K562 (cell line): ENCODE results near the gene NRXN2. TPM values are rescaled to one million over a fixed set of nuclear protein-coding genes. Genes with fewer than 3 reads are reported as not detected.

Experiments used
- ATAC-seq: fragments of 200-7000 bp; cut with Tn5 transposase; 3 replicates; pipeline ENCODE4 v1.9.1; 2020; ENCODE audit warnings: moderate library complexity
- BruUV-seq: library from RNA; stranded (reverse); fragments of 400-500 nt; replicated peaks from 2 replicates; lab custom pipeline; 2021; lab: Mats Ljungman, UMichigan
- CTCF ChIA-PET: fragments of 300-600 bp; formaldehyde crosslinking; extraction: SDS; loops from one replicate; lab custom pipeline; 2021; ENCODE audit warnings: low intra/inter-chr PET ratio; lab: Yijun Ruan, JAX
- POLR2A ChIA-PET: fragments of 300-600, 350-650 bp; sonication (Branson Sonifier 250); formaldehyde crosslinking; extraction: SDS; loops from one replicate; lab custom pipeline; 2021; ENCODE audit warnings: antibody characterized with exemption, inconsistent platforms; lab: Yijun Ruan, JAX
- DNase-seq, 4 experiments: peaks; one replicate each; pipeline versions ENCODE4 v3.0.0 to v3.0.0-alpha.2; 2011 to 2018; ENCODE audit warnings: low spot score in 3 of 4, mixed read lengths in 3 of 4; ENCODE audit errors: extremely low read depth in 1 of 4
- FAIRE-seq: peaks from 2 replicates; lab custom pipeline; 2011; peaks lifted over from hg19 to GRCh38; lab: Jason Lieb, UNC
- H2AFZ ChIP-seq: 2 replicates; pipeline ENCODE4 v1.6.0; 2011; ENCODE audit warnings: low read depth, low read length, control low read depth, inconsistent platforms
- H3K27ac ChIP-seq: fragments of 200-600 bp; 3 replicates; pipeline ENCODE4 v1.8.0; 2011; ENCODE audit warnings: low read depth, mild to moderate bottlenecking, control low read depth, inconsistent platforms, low read length, moderate library complexity, mixed read lengths; ENCODE audit errors: extremely low read depth
- H3K27me3 ChIP-seq, 2 experiments: fragments of 300-600 bp in 1 of 2; 2 replicates in 1 of 2; 3 replicates in 1 of 2; pipeline versions ENCODE4 v1.6.0 to v1.8.0; 2011; ENCODE audit warnings: inconsistent platforms in 2 of 2, low read length in 2 of 2, mild to moderate bottlenecking in 1 of 2, mixed read lengths in 1 of 2, moderate library complexity in 1 of 2; ENCODE audit not compliant: control insufficient read depth in 2 of 2, insufficient read depth in 2 of 2
- H3K36me3 ChIP-seq: fragments of 300-600 bp; 3 replicates; pipeline ENCODE4 v1.8.0; 2011; ENCODE audit warnings: mild to moderate bottlenecking, low read length, inconsistent platforms; ENCODE audit not compliant: control insufficient read depth, insufficient read depth
- H3K4me1 ChIP-seq, 2 experiments: fragments of 200-600 bp in 1 of 2; replicated peaks in 1 of 2; 2 replicates in 1 of 2; 3 replicates in 1 of 2; pipeline versions ENCODE4 v1.5.1 to v1.8.0; 2011; ENCODE audit warnings: inconsistent platforms in 2 of 2, low read length in 2 of 2, mild to moderate bottlenecking in 1 of 2, mixed read lengths in 1 of 2, moderate library complexity in 1 of 2; ENCODE audit not compliant: control insufficient read depth in 2 of 2, insufficient read depth in 2 of 2
- H3K4me2 ChIP-seq: 2 replicates; pipeline ENCODE4 v1.6.1; 2011; ENCODE audit warnings: low read length, control low read depth, inconsistent platforms, mixed read lengths; ENCODE audit not compliant: insufficient read depth
- H3K4me3 ChIP-seq: fragments of 200-600 bp; sonication (generic), shearing (Covaris generic); 2 replicates; pipeline ENCODE4 v1.5.1; 2016; ENCODE audit warnings: control low read depth, inconsistent platforms
- H3K79me2 ChIP-seq: fragments of 200-600 bp; 3 replicates; pipeline ENCODE4 v1.8.0; 2011; ENCODE audit warnings: low read length, inconsistent platforms; ENCODE audit not compliant: control insufficient read depth, insufficient read depth
- H3K9ac ChIP-seq, 2 experiments: 2 replicates each; pipeline versions ENCODE4 v1.6.0 to v1.6.1; 2011; ENCODE audit warnings: low read depth in 2 of 2, low read length in 2 of 2, control low read depth in 1 of 2, inconsistent platforms in 1 of 2, mild to moderate bottlenecking in 1 of 2, mixed read lengths in 1 of 2; ENCODE audit not compliant: insufficient read depth in 1 of 2
- H3K9me1 ChIP-seq: one replicate; pipeline ENCODE4 v1.6.0; 2011; ENCODE audit warnings: inconsistent platforms, mild to moderate bottlenecking, low read length, moderate library complexity; ENCODE audit not compliant: control insufficient read depth, insufficient read depth
- H3K9me3 ChIP-seq: replicated peaks from 2 replicates; pipeline ENCODE4 v1.5.1; 2011; ENCODE audit warnings: low read depth, low read length, inconsistent platforms; ENCODE audit not compliant: control insufficient read depth, insufficient read depth
- H4K20me1 ChIP-seq: replicated peaks from 2 replicates; pipeline ENCODE4 v1.6.1; 2011; ENCODE audit warnings: low read length, inconsistent platforms, mixed read lengths; ENCODE audit not compliant: control insufficient read depth, insufficient read depth
- CBFA2T3 ChIP-seq: fragments of 450-650 bp; IDR thresholded peaks from 2 replicates; pipeline ENCODE4 v1.6.1; 2017
- CGGBP1 ChIP-seq: fragments of 250-450 bp; sonication (Bioruptor Pico); IDR thresholded peaks from 2 replicates; pipeline ENCODE4 v1.9.0; 2021; ENCODE audit warnings: mild to moderate bottlenecking
- COPS2 ChIP-seq: fragments of 450-650 bp; conservative IDR thresholded peaks from 2 replicates; pipeline ENCODE4 v1.6.1; 2016; ENCODE audit warnings: mild to moderate bottlenecking, moderate library complexity
- CTCFL ChIP-seq: IDR thresholded peaks from 2 replicates; pipeline ENCODE4 v1.6.1; 2011; ENCODE audit warnings: borderline replicate concordance, low read depth, mild to moderate bottlenecking, moderate library complexity, low read length; ENCODE audit not compliant: insufficient read depth, poor library complexity, severe bottlenecking
- FOXA3 ChIP-seq, 2 experiments: fragments of 450-650 bp in 1 of 2; sonication (generic) in 1 of 2; formaldehyde crosslinking; IDR thresholded peaks in 1 of 2; conservative IDR thresholded peaks in 1 of 2; 2 replicates each; pipeline versions ENCODE4 v1.4.0 to v1.8.0; 2020 to 2022; ENCODE audit warnings: mild to moderate bottlenecking in 2 of 2, missing genetic modification reagents in 1 of 2
- FOXJ3 ChIP-seq: sonication (generic); formaldehyde crosslinking; IDR thresholded peaks from 2 replicates; pipeline ENCODE4 v1.4.0; 2020; ENCODE audit warnings: mild to moderate bottlenecking, missing genetic modification reagents
- FOXK1 ChIP-seq: sonication (generic); formaldehyde crosslinking; IDR thresholded peaks from 2 replicates; pipeline ENCODE4 v1.8.0; 2022; ENCODE audit warnings: missing genetic modification reagents, mild to moderate bottlenecking, borderline replicate concordance
- GTF2E2 ChIP-seq: fragments of 200-800 bp; sonication (Bioruptor generic); IDR thresholded peaks from 2 replicates; pipeline ENCODE4 v1.6.1; 2016; ENCODE audit warnings: missing genetic modification characterization, missing compliant biosample characterization
- HDAC8 ChIP-seq: fragments of 450-650 bp; IDR thresholded peaks from 2 replicates; pipeline ENCODE4 v1.6.1; 2016; ENCODE audit warnings: mild to moderate bottlenecking, missing genetic modification characterization, moderate library complexity, missing compliant biosample characterization
- MAX ChIP-seq: sonication (generic); formaldehyde crosslinking; IDR thresholded peaks from 2 replicates; pipeline ENCODE4 v1.9.0; 2022; ENCODE audit warnings: mild to moderate bottlenecking, missing genetic modification reagents
- NRF1 ChIP-seq, 2 experiments: fragments of 450-650 bp; IDR thresholded peaks in 1 of 2; conservative IDR thresholded peaks in 1 of 2; 2 replicates each; pipeline ENCODE4 v1.6.1; 2014; ENCODE audit warnings: mild to moderate bottlenecking in 2 of 2
- SOX6 ChIP-seq: fragments of 450-650 bp; IDR thresholded peaks from 2 replicates; pipeline ENCODE4 v1.6.1; 2014; ENCODE audit warnings: mild to moderate bottlenecking
- TRIM25 ChIP-seq: fragments of 450-650 bp; IDR thresholded peaks from 2 replicates; pipeline ENCODE4 v1.7.0; 2016; ENCODE audit warnings: borderline replicate concordance
- ZNF12 ChIP-seq: sonication (generic); formaldehyde crosslinking; IDR thresholded peaks from 2 replicates; pipeline ENCODE4 v1.4.0; 2020; ENCODE audit warnings: mild to moderate bottlenecking, missing genetic modification reagents
- ZNF239 ChIP-seq: fragments of 250-450 bp; sonication (Bioruptor Pico); IDR thresholded peaks from 2 replicates; pipeline ENCODE4 v1.4.0; 2020; ENCODE audit warnings: mild to moderate bottlenecking
- WGBS: fragments of 100-300 bp; shearing (Covaris generic); methylation state at CpG from one replicate; pipeline ENCODE4 v1.1.6; 2016; ENCODE audit warnings: low coverage, mixed read lengths; ENCODE audit not compliant: insufficient coverage; ENCODE audit errors: missing lambda C conversion rate; 5-methylcytosine and 5-hydroxymethylcytosine counted together
- in situ Hi-C: fragments of 300-500 bp; cut with MboI; formaldehyde crosslinking; loops from 4 replicates; pipeline ENCODE4 v1.15.0; 2018; ENCODE audit warnings: inconsistent platforms, mixed read lengths
- intact Hi-C: fragments of 100-400 bp; cut with micrococcal nuclease; formaldehyde crosslinking; loops from 2 replicates; pipeline ENCODE4 v1.14.2; 2022
- polyA plus RNA-seq, 8 experiments: library from polyadenylated mRNA; depleted of rRNA in 4 of 8; stranded (reverse) in 5 of 8; unstranded in 3 of 8; fragments of >200 nt; fragmentation: Nextera tagmentation in 2 of 8; fragmentation: Illumina TruSeq in 1 of 8; extraction: Ambion mirVana in 2 of 8; extraction: Trizol in 1 of 8; gene quantifications; 2 replicates each; pipeline versions ENCODE4 v1.2.1 to v1.2.3, GENCODE V29; 2011 to 2014; ENCODE audit warnings: inconsistent platforms in 1 of 8, missing spikeins in 1 of 8
- total RNA-seq, 7 experiments: library from RNA; depleted of rRNA in 6 of 7; stranded (reverse); fragments of >200 nt in 6 of 7; fragmentation: Illumina TruSeq in 2 of 7; extraction: Trizol in 2 of 7; gene quantifications; 2 replicates each; pipeline versions ENCODE4 v1.2.1 to v1.2.3, GENCODE V29; 2011 to 2021; ENCODE audit warnings: low replicate concordance in 1 of 7
- TF ChIP-seq, protein P1 (sequence below): fragments of 450-650 bp; IDR thresholded peaks from 2 replicates; pipeline ENCODE4 v1.6.1; 2016; ENCODE audit warnings: antibody characterized with exemption

The NRXN2 gene
- total and polyA plus RNA-seq, 9 of the 15 experiments (the other 6 are each of a cell fraction or from before 2014, with no cell fraction given): 0.07 to 0.47 (median 0.15) TPM; not detected in 4

GRCh38 chr11:64724863-64725532 is 2.0 kb upstream of the NRXN2 start:
- H3K4me1 ChIP-seq: peaks cover 0 to 26% of the 10 kb centered on the region in 2 experiments; a peak in 4 of 5 replicates
- intact Hi-C loops: loop anchor here (10.0 kb wide), 1 partner anchor 70 kb away; no protein-coding TSS in a partner anchor
- no peaks in the 10 kb centered on the region for H3K36me3 ChIP-seq
- H3K4me3 ChIP-seq: no peak overlapping the region
- BruUV-seq: no TSS peak
- no peak overlapping the region for H3K9ac ChIP-seq
- in situ Hi-C loops: no loop called here
- H2AFZ ChIP-seq: no peak overlapping the region
- no peak for DNase-seq
- ChIA-PET CTCF (interaction anchor here (0.6 kb wide), 1 partner anchor 312 kb away, joined by 3 read pairs; no protein-coding TSS in a partner anchor), POLR2A (interaction anchor here (0.5 to 0.6 kb wide), 3 partner anchors 13 to 182 kb away, joined by 3 to 4 read pairs (median 3); no protein-coding TSS in a partner anchor)
- peaks cover 0 to 14% of the 10 kb centered on the region in 2 experiments; a peak in 3 of 5 replicates for H3K27me3 ChIP-seq
- no peaks in the 10 kb centered on the region for H3K79me2 ChIP-seq
- ATAC-seq: no peak
- no peak overlapping the region for H3K27ac ChIP-seq
- H4K20me1 ChIP-seq: peaks cover 2% of the 10 kb centered on the region; the same call in 1 of the 2 replicates
- FAIRE-seq: no peak
- no peaks in the 10 kb centered on the region for H3K9me1 ChIP-seq
- H3K4me2 ChIP-seq: no peak overlapping the region
- 14% methylated on average over 7 of the region's 7 CpGs for WGBS
- no peaks in the 10 kb centered on the region for H3K9me3 ChIP-seq
- TF ChIP-seq CGGBP1 (no peak), GTF2E2 (no peak), FOXJ3 (CRISPR knock-in tag) (no peak), CTCFL (no peak), FOXA3 (CRISPR knock-in tag; conservative IDR thresholded peaks at IDR 0.05 in 1 of 2, IDR thresholded peaks at IDR 0.05 in 1 of 2) (no peak), MAX (CRISPR knock-in tag) (peak; percentile 33; the same call in 1 of the 2 replicates), CBFA2T3 (0 out of 2 replicates have a peak, but pooled peaks have one; percentile 16), COPS2 (no peak), FOXK1 (CRISPR knock-in tag) (no peak), TRIM25 (no peak), ZNF12 (CRISPR knock-in tag) (no peak), SOX6 (no peak), NRF1 (conservative IDR thresholded peaks at IDR 0.05 in 1 of 2, IDR thresholded peaks at IDR 0.05 in 1 of 2) (no peak), ZNF239 (CRISPR knock-in tag) (no peak), HDAC8 (no peak)
- TF ChIP-seq, protein P1, sequence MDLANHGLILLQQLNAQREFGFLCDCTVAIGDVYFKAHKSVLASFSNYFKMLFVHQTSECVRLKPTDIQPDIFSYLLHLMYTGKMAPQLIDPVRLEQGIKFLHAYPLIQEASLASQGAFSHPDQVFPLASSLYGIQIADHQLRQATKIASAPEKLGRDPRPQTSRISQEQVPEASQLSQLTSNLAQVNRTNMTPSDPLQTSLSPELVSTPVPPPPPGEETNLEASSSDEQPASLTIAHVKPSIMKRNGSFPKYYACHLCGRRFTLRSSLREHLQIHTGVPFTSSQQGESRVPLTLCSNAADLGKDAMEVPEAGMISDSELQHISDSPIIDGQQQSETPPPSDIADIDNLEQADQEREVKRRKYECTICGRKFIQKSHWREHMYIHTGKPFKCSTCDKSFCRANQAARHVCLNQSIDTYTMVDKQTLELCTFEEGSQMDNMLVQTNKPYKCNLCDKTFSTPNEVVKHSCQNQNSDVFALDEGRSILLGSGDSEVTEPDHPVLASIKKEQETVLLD: no peak
